ENCODE data around the gene CLUH.

CLUH gene

DNA sequence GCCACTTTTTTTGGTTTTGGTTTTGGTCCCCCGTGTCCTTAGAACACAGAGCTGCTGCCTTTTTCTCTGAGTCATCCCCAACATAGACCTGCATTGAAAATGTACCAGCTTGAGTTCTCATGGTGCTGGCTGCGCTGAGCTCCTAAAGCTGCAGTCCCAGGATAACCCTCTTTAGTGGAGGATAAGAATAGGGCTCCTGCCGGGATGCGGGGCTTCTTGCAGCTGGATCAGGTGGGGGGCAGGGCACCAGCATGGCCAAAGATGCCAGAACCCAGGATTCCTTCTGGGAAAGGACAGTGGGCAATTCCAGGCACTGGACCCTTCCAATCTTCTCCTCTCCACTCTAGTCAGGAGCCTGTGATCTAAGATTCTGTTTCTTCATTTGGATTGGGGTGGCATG, 8.3 kb upstream of the CLUH start:
- FAIRE-seq = no peak

DNA sequence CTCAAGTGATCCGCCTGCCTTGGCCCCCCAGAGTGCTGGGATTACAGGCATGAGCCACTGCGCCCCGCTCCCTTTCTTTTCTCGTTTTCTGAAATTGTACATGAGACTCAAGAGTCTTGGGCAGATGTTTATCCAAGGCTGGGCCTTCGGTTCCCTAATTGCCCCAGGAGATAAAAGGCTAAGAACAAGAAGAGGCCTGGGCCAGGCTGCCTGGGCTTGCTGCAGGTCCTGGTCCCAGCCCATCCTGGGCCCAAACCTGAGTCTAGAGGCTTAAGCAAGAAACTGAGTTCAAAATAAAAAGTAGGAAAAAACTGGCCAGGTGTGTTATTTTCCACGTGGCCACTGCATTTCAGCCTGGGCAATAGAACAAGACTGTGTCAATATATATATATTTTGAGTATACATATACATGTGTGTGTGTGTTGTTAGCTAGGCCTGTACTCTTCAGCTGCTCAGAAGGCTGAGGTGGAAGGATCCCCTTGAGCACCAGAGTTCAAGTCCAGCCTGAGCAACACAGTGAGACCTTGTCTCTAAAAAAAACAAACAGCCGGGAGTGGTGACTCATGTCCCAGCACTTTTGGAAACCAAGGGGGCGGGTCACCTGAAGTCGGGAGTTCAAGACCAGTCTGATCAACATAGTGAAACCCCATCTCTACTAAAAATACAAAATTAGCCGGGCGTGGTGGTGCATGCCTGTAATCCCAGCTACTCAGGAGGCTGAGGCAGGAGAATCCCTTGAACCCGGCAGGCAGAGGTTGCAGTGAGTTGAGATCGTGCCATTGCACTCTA, 6.8 kb upstream of the CLUH start:
- FAIRE-seq = no peak

DNA sequence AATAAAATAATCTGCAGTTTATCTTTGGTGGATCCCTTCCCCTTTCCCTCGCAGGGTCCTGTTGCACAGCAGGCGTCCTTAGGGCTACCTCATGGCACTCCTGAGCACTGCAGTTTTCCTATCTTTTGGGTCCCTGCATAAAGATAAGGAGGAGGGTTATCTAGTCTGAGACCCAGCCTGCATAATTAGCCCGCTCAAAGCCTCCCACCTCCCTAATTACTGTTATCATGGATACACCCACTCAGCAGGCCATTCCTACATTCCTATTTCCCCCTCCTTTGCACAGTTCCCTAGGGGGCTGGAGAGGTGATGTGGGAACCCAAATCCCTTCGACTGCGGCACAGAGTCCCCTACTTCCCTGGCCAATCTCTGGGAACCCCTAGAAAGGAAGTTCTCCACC, 5.1 kb upstream of the CLUH start:
- FAIRE-seq = no peak

DNA sequence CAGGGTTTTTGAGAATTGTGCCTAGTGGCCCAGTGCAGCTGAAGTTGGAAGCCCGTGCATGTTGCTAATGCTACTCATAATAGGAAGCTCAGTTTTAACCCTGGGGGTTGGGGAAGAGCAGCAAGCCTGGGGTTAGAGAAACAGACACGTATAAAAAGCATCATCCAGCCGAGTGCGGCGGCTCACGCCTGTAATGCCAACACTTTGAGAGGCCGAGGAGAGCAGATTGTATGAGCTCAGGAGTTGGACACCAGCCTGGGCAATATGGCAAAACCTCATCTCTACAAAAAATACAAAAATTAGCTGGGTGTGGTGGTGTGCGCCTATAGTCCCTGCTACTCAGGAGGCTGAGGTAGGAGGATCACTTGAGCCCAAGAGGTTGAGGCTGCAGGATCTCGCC, 2.3 kb upstream of the CLUH start:
- no peak for FAIRE-seq

DNA sequence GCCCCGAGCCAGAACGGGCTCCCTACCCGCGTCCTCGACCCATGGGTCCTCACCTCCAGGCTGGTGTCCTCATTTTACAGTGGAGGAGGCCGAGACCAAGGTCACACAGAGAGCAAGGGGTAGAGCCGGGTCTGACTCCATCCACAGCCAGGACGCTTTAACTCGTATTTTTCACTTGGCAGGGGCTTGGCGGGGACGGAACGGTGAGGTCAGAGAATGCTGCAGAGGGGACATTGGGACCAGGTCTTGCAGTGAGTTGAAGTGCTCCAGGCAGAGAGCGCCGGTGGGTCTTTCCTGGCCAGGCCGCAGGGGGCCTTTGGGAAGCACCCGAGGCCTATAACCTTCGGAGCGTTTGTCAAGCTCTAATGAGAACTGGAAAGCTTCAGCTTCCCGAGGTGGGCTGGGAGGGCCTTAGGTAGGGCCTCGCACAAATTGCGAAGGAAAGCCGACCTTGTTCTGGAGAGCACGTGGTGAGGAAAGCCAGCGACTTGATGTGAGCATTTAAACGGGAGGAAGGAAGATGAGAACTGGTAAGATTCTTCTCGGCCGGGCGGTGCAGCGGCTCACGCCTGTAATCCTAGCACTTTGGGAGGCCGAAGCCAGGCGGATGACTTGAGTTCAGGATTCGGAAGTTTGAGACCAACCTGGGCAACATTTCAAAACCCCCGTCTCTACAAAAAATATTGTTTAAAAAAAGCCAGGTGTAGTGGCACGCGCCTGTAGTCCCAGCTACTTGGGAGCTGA, 908 bp upstream of the CLUH start:
- FAIRE-seq = no peak

DNA sequence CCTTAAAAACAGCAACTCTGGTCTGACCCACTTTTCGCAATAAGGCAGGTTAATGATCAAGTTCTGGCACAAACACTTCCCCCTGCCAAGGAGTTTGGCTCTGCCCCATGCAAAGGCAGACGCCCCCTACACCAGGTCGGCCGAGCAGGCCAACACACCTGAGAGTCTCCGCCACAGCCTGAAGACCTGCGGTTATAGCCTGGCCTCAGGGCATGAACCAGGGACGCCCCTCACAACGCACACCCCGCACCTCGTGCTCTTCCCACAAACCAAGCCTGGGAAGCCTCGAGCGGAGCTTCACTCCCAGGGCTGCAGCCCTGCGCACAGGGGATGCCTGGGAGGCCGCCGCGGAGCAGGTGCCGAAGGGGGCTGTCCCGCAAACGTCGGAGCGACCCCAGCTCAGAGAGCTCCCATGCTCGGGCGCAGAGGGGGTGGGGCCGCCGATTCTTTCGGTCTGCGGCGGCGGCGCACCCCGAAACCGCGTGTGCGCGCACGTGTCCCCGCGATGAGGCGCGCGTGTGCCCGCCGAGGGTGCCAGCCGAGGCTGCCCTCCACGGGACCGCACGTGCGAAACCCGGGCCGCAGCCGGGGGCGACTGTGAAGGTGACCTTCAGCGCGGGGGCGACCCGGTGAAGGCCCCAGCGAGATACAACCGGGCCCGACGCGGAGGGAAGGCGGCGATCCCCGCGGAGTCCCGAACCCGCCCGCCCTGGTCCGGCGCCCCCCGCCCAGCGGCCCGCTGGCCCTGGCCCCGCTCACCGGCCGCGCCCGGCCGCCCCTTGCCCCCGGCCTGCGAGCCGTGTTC, 559 bp downstream of the CLUH start:
- FAIRE-seq = no peak

DNA sequence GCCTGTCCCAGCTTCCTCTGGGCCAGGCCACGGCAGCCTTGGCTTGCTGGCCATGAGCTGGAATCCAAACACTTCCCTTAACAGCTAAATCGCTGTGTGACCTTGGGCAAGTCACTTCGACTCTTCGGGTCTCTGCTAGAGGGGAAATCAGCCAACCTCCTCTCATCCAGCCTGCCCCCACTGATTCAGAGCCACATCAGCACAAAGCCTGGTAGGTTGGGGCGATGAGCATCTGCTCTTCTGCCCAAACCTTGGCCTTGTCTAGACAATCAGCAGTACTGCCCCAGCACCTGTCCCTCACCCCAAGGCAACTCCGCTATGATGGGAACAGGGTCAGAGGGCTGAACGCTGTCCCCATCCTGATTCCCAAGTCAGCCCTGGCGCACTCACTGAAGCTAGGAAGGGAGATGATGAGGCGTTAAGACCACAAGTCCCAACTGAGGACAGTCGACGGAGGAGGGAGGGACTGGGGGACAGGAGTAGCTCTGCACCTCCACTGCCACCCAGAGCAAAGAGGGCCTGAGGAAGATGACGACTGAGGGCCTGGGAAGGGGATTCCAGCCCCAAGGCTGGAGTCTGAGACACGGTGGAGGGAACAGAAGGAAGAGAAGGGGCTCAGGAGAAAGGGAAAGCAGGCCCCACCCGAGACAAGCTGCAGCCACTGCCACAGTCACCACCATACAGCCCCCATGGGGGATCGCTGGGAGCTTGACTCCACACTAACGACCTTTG, 1.3 kb downstream of the CLUH start:
- FAIRE-seq = no peak

DNA sequence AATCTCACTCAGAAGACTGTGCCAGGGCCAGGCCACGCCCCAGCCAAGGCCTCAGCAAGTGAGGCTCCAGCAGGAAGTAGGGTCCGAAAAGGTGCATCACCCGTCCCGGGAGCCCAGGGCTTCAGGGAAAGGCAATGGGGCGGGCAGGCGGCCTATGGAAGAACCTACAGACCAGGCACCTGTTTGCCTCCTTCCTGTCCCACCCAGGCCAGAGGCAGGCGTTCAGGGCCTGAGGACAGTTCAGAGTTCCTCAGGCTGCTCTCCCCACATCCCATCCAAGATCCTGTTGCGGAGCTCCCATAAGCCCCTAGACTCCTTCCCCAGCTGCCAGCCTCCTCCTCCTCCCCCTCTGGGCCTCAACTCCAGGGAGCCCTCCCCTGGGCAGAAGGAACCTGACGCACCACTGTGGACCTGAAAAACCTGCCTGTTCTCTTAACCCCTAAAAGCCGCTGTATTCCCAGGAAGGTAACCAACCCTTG, 2.3 kb downstream of the CLUH start:
- FAIRE-seq = no peak

DNA sequence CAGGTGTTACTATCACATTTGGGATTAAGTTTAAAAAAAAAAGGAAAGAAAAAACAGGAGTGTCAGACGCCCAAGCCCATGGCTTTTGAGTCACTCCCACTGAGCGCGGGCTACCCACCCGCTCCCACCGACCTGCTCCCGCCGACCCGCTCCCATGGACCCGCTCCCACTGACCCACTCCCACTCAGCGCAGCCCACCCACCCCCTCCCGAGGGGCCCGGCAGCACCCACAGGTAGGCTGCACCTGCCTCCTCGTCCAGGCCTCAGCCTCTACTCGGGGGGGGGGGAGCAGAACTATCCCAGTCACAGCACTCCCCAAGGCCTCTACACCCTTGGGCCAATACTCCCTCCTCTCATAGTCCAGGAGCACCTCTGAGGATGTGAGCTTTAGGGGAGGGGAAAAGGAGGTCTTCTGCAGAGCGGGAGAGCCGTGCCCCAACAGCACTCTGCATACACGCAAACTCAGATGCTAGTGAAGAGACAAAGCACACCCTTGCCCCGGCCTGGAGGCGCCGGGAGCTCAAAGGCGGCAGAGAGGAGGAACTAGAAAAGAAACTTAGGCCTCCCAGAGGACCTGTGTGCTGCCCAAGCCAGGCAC, 2.9 kb downstream of the CLUH start:
- no peak for FAIRE-seq

DNA sequence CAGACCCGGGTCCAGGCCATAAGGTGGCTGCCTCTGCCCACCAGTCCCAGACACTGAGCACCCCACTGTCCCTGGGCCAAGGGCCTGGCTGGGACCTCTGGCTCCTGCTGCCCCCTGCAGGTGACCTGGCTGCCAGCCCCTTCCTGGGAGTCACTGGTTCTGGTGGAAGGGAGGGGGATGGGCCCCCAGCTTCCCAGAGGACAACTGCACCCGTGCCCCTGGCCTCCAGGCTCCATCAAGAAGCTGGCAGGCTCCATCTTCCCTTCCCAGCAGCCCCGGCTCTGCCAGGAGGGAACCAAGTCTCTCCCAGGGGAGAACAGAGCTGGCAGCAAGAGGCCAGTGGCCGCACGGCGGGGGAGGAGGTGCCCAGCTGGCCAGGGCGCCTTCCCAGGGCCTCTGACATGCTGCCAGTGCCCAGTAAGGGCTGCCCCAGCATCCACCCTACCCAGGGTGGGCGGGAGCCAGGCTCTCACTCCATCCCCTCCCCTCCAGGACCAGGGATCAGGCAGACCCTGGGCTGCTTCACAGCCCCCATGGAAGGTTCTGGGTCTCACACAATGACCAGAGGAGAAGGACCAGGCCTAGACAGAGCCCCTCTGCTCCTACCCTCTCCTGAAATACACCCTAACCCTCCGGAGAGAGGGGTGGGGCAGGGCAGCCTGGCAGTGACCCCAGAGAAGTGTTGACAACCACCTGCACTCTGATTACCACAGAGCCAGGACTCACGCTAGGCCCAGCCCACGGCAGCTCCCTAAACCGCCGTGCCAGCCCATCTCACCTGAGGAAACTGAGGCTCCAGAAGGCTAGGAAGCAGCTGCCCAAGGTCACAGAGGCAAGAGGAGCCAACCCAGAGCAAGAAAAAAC, 3.6 kb downstream of the CLUH start:
- FAIRE-seq = no peak

DNA sequence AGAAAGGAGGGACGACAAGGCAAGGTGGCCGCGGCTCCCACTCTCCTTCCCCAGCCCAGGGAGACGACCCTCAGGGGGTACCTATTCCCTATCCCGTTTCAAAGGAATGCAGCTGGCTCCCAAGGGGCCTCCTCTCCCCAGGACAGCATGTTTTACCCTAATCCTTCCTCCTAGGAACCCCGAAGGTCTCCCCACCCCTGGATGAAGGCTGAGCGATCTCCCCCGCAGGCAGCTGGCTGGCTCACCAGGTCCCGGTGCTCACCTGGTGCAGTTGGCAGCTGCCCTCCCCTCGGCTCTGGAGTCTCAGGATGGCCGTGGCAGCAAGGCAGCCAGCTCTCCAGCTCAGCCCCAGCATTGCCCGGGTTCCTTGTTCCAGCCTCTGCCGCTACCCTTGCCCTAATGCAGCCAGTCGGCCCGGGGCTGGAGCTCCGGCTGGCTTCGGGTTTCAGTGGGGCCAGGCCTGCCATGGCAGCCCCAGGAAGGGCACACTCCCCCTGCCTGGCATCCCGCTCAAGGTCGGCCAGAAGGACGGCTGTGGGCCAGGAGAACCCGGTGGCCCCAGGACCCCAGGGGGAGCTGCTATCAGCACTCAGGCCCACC, 4.6 kb downstream of the CLUH start:
- FAIRE-seq = no peak

DNA sequence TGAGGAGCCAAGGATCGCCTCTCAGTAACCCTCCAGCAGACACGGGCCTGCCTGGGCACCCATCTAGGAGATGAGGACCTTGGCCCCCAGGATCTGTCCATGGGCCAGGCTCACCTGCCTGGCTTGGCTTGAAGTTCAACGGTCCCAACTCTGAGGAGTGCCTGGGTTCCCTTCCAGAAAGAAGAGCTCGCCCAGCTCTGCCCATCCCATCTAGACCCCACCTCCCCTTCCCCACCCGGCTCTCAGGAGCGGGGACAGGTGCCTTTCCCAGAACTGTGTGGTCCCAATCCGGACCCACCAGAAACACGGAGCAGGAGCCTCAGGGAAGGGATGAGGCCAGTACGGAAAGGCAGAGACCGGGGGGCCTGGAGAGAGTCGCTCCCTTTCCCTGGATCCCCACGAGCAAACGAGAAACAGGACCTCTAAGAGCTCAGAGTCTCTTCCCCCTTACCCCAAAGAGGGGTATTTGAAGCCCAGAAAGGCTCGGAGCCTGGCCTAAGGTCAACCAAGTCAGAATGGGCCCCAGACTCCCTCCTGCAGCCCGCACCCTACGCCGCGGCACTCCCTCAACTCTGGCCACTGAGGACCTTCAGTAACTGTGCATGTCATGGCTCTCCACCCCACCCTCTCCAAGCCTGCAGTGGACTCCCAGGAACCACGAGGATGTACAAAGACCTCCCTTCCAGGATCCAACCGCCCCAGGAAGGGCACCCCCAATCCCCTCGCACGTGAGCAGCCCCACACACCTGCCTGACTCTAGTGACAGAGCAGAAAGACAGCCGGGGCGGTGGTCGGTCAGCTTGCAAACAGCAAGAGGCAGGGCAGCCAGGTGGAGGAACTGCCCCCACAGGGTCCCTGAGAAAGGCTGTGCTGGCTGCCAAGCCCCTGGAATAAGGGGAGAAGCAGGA, 5.4 kb downstream of the CLUH start:
- FAIRE-seq = no peak

DNA sequence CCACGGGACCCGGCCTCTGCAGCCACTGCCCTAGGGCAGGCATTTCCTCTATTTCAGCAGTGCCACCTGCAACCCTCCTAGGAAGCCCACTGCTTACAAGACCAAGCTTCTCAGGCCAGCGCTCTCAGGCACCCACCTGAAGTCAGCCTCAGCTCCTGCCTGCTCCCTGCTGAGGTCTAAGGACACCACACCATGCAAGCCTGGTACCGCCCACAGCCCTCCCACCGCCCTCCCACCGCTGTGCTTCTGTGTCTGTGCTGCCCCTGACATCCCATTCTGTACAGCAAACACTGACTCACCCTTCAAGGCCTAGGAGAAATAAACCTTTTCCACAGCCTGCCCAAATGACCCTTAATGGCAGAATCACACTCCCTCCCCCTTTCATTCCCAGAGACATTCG, 6.3 kb downstream of the CLUH start:
- FAIRE-seq = no peak

DNA sequence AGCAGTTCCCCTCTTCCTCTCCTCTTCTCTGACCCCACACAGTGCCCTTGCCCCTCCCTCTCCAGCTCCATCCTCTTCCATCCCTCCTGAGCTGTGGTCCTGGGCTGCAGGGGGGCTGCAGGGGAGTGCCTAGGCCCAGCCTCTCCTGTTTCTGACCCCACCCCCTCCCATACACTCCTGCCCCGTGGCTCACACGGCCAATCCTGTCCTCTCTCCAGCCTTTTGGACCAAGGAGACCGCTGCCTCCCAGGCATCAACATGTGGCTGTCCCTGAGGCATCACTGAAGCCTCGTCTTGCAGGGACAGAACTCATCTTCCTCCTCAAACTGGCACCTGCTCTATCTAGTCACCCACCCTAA, 6.7 kb downstream of the CLUH start:
- FAIRE-seq = no peak

DNA sequence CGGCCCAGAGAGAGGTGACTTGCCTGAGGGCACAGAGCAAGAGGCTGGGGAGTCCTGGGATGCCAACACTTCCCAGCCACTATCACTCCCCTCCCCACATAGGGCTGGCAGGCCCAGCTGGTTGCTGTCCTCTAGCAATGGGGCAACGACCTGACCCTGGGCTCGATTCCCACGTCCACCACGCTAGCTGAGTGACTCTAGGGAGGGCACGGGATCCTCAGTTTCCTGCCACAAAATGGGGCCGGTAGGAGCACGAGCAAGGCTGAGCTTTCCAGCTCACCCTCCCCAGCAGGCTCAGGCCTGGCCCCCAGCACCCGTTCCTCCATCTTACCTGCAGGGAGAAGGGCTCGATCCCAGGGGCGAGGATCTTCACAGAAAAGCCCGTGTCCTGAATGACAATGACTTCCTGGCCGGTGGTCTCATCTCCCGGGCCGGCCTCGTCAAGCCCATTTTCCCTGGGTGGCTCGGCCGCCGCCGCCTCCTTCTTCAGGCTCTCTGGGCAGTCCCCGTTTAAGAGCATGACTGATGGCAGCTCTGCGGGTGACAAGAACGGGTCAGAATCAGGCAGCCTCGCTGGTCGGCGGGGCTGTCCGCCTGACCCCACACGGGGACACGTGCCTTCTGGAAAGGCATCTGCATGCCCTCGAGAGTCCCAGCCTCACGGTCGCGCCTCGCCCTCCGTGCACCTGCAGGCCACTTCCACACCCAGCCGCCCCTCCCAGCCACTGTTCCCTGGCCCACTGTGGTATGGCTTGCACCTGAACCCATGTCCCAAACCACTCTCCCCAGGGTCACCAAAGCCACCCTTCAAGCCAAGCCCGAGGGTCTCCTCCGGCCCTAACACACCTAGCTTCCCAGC, 7.3 kb downstream of the CLUH start:
- no peak for FAIRE-seq

DNA sequence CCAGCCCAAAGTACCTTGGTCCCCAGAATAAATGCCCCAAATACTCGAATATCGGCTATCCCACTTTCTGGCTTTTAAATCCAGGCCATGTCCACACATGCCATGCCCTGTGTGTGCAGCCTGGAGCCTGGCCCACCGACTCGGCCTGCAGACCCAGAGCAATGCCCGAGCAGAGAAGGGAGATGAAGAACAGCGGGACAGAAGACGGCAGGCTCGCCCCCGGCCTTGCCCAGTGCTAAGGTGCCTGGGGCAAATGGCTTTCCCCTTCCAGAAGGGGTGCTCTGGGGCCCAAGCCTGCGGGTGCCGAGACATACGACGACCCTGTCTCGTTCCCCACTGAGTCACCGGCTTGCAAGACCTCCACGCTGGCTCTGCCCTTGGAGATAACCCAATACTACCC, 8.0 kb downstream of the CLUH start:
- FAIRE-seq = no peak

DNA sequence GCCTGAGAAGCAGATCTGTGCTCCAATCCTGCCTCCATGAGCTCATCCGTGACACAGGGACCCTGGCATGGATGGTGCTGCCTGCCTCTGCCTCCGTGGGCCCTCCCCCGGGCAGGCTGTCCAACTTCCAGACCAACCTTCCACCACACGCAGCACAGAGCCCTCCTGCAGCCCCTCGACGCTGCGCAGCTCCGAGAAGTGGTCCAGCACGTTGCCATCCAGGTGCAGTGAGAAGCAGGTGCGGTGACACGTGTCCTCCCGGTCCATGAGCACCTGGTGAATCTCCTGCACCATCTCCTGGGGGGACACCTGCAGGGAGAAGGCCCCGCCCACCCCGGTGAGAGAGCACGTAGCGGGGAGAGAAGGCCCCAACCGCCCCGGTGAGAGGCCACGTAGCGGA, 8.4 kb downstream of the CLUH start:
- FAIRE-seq = no peak

DNA sequence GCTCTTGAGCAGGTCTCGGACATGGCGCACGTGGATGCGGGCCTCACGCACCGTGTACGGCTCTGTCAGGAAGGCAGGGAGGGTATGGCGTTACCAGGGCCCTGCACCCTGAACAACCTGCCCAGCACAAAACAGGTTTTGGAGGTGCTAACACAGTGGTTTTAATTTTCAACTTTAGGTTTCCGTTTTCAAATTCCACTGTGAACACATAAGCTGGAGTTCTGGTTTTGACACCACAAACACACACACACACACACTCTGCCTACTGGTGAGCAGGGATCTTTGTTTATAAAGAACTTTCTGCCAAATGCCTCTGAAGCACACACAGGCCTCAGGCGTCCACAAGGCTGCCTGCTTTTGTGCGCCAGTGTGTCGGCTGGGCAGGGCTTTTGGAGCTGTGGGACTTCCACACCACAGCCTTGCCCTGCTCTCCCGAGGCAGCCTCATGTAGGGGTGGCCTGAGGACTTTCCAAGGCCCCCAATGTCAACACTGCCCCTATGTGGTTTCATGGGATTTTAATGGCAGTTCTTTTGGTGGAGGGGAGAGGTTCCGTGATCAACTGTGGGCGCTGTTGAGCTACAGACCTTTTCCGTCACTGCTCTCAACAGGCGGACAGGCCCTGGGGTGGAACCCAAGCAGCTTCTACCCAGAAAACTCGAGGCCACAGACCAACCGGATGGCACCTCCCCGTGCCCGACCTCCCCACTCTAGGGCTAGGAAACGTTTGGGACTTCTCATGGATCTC, 9.4 kb downstream of the CLUH start:
- FAIRE-seq = no peak

Measured in islet of Langerhans (tissue), 1 donor.